Upper lobe of left lung (tissue), 6 donors: ENCODE results near the gene TRIM44. TPM values are rescaled to one million over a fixed set of nuclear protein-coding genes. Genes with fewer than 3 reads are reported as not detected.
A peak's percentile ranks its signal among the peaks of the same experiment; 100 is the strongest.

Experiments used
- ATAC-seq, 2 donors: fragments of 200-7000 bp; cut with Tn5 transposase; one replicate each; pipeline ENCODE4 v1.9.1; 2022; ENCODE audit warnings: mild to moderate bottlenecking in 2 of 2, moderate library complexity in 2 of 2; ENCODE audit not compliant: low FRiP score in 2 of 2
- DNase-seq, 2 donors: peaks; one replicate each; pipeline ENCODE4 v3.0.0-alpha.2; 2019 to 2020
- H3K27ac ChIP-seq, 4 donors: fragments of 200-600 bp; sonication (generic); one replicate each; pipeline ENCODE4 v1.5.1; 2016 to 2019
- H3K27me3 ChIP-seq, 4 donors: fragments of 200-600 bp; sonication (generic); one replicate each; pipeline ENCODE4 v1.5.1; 2017 to 2019
- H3K36me3 ChIP-seq, 4 donors: fragments of 200-600 bp; sonication (generic); one replicate each; pipeline ENCODE4 v1.5.1; 2016 to 2019
- H3K4me1 ChIP-seq, 4 donors: fragments of 200-600 bp; sonication (generic); one replicate each; pipeline ENCODE4 v1.5.1; 2018 to 2019
- H3K4me3 ChIP-seq, 4 donors: fragments of 200-600 bp; sonication (generic); one replicate each; pipeline ENCODE4 v1.5.1; 2017 to 2019; ENCODE audit warnings: mild to moderate bottlenecking in 2 of 4, moderate library complexity in 1 of 4
- H3K9me3 ChIP-seq, 4 donors: fragments of 200-600 bp; sonication (generic); one replicate each; pipeline ENCODE4 v1.5.1; 2018 to 2019
- CTCF ChIP-seq, 6 experiments: fragments of 450-650 bp in 4 of 6; fragments of 200-600 bp in 2 of 6; sonication (generic) in 2 of 6; IDR thresholded peaks; one replicate each; pipeline ENCODE4 v1.5.1; 2016 to 2019; ENCODE audit warnings: antibody characterized with exemption in 6 of 6
- EP300 ChIP-seq, 4 donors: sonication (generic); formaldehyde crosslinking; IDR thresholded peaks; one replicate each; pipeline ENCODE4 v1.5.1; 2017; ENCODE audit warnings: antibody characterized with exemption in 4 of 4, control low read depth in 2 of 4
- POLR2A ChIP-seq, 4 donors: fragments of 450-650 bp; IDR thresholded peaks; one replicate each; pipeline ENCODE4 v1.5.1; 2016 to 2017; ENCODE audit warnings: antibody characterized with exemption in 4 of 4, mild to moderate bottlenecking in 2 of 4
- POLR2AphosphoS5 ChIP-seq, 2 donors: sonication (generic); formaldehyde crosslinking; IDR thresholded peaks; one replicate each; pipeline ENCODE4 v1.5.1; 2017; ENCODE audit warnings: antibody characterized with exemption in 2 of 2
- WGBS, 2 donors: methylation state at CpG; one replicate each; pipeline ENCODE4 v1.1.5; 2017 to 2018; 5-methylcytosine and 5-hydroxymethylcytosine counted together
- total RNA-seq, 6 donors: library from RNA; depleted of rRNA in 4 of 6; stranded (reverse); fragments of >200 nt in 4 of 6; gene quantifications; one replicate each; pipeline versions ENCODE4 v1.1.0 to v1.2.1, GENCODE V29; 2016 to 2021
- donor health status: DM: no; HTN: no; CAD: no; lungs with moderate emphysema.
- donor health status: DM: no; HTN: yes; CAD: no; lungs with severe emphysema.

TRIM44 gene
- total RNA-seq, 6 donors from 2014 or later = 48.9 to 133 (median 64.0) TPM

DNA sequence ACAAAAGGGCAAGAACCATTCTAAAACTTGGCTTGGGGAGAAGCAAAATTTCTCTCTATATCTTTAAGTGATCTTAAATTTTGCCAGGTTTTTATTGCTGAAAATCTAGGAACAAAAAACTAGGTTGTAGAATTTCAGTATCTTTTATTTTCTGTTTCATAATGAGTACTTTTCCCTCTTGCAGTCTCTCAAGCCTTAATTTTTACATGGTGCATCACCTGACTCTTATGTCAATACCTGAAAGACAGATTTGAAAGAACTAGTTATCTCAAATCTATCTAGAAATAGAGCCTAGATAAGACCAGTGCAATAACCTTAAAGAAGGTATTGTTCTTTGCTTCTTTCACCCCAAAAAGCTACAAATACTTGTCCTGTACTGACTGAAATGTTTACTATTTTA is 122.1 kb downstream of the TRIM44 start:
- Histone ChIP-seq H3K9me3 (no peaks in the 10 kb centered on the region), H3K36me3 (no peaks in the 10 kb centered on the region), H3K4me1 (peaks cover 0 to 14% (median 8%) of the 10 kb centered on the region in 4 donors), H3K4me3 (no peak overlapping the region), H3K27me3 (no peaks in the 10 kb centered on the region), H3K27ac (no peak overlapping the region)
- ATAC-seq (no peak), DNase-seq (no peak)
- no peak for TF ChIP-seq CTCF (IDR thresholded peaks at IDR 0.05)

GRCh38 chr11:35785287-35786167 is 123.0 kb downstream of the TRIM44 start:
- no peak for TF ChIP-seq CTCF (IDR thresholded peaks at IDR 0.05)

DNA sequence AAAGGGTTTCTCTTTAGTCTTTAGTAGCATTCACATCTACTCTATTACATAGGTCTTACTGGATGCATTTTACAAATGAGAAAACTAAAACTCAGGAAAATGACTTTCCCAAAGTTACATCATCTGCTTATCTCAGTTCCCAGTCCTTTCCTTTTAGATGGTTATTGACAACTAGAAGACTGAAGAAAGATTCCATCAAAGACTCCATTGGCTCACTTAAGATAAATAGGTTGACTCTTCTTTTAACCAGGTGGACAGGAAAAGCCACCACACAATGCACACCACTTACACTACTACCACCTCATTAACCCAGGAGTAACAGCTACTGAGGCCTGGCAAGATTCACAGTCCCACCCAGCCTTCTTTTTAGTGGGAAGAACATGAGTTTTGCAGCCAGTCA is 123.6 kb downstream of the TRIM44 start:
- Histone ChIP-seq H3K9me3 (no peaks in the 10 kb centered on the region), H3K4me1 (peaks cover 0 to 12% (median 8%) of the 10 kb centered on the region in 4 donors), H3K4me3 (no peak overlapping the region), H3K36me3 (no peaks in the 10 kb centered on the region), H3K27ac (no peak overlapping the region), H3K27me3 (no peaks in the 10 kb centered on the region)
- TF ChIP-seq POLR2AphosphoS5 (IDR thresholded peaks at IDR 0.05) (no peak), EP300 (IDR thresholded peaks at IDR 0.05) (no peak), POLR2A (IDR thresholded peaks at IDR 0.05) (no peak), CTCF (IDR thresholded peaks at IDR 0.05) (no peak)
- DNase-seq (no peak), ATAC-seq (no peak)

More at GRCh38 chr11:35785287-35786167, 123.0 kb downstream of the TRIM44 start:
- H3K36me3 ChIP-seq = no peaks in the 10 kb centered on the region
- no peak overlapping the region for H3K27ac ChIP-seq
- DNase-seq = no peak
- WGBS, 2 donors = 73 to 82% methylated on average over 4 of the region's 4 CpGs
- H3K9me3 ChIP-seq = no peaks in the 10 kb centered on the region
- no peak for ATAC-seq
- no peaks in the 10 kb centered on the region for H3K27me3 ChIP-seq
- H3K4me1 ChIP-seq = peaks cover 0 to 14% (median 8%) of the 10 kb centered on the region in 4 donors
- H3K4me3 ChIP-seq = no peak overlapping the region

DNA sequence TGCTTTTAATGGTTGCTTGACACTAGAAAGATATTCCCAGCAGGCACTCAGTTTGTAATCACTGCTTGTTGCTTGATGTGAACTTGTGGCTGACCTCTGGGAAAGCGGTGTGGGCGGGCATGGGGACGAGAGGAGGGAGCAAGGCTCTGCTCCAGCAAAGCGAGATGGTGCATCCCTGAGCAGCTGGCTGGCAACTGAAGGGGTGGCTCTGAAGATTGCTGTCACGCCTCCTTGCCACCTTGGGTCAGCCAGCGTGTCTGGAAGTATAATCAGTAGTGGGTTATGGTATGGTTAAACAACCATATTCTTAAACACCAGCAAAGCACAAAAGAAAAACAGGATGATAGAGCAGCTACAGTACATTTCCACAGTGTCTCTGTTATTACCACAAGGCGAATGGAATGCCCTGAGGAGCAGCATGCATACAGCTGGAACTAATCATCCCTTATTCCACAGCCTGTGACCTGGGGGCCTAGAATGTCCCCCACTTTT is 124.5 kb downstream of the TRIM44 start:
- ATAC-seq = no peak
- 86 to 87% methylated on average over 7 of the region's 7 CpGs for WGBS, 2 donors
- Histone ChIP-seq H3K27me3 (no peaks in the 10 kb centered on the region), H3K36me3 (no peaks in the 10 kb centered on the region), H3K4me1 (peaks cover 0 to 8% (median 4%) of the 10 kb centered on the region in 4 donors), H3K9me3 (no peaks in the 10 kb centered on the region), H3K4me3 (no peak overlapping the region), H3K27ac (no peak overlapping the region)
- no peak for TF ChIP-seq POLR2A (IDR thresholded peaks at IDR 0.05)
- no peak for TF ChIP-seq EP300 (IDR thresholded peaks at IDR 0.05)
- TF ChIP-seq CTCF (IDR thresholded peaks at IDR 0.05) = no peak
- DNase-seq = peak in 1 of 2 donors; percentile 3

- DNase-seq = no peak
- Histone ChIP-seq H3K27ac (no peak overlapping the region), H3K27me3 (no peaks in the 10 kb centered on the region), H3K4me1 (peaks cover 0 to 12% (median 4%) of the 10 kb centered on the region in 4 donors), H3K36me3 (no peaks in the 10 kb centered on the region), H3K4me3 (no peak overlapping the region), H3K9me3 (no peaks in the 10 kb centered on the region)
- TF ChIP-seq POLR2A (IDR thresholded peaks at IDR 0.05) (no peak), POLR2AphosphoS5 (IDR thresholded peaks at IDR 0.05) (no peak), EP300 (IDR thresholded peaks at IDR 0.05) (no peak), CTCF (IDR thresholded peaks at IDR 0.05) (no peak)
- WGBS, 2 donors = 95 to 100% methylated on average over 1 of the region's 1 CpG
- no peak for ATAC-seq
These were observed 125.1 kb downstream of the TRIM44 start for GRCh38 chr11:35787626-35788025.
